Epithelial cell of prostate (primary cell): ENCODE results near the gene CACNA1F.
"Not testable (repeated sequence)": the region's sequence is repeated elsewhere in the genome, so short reads cannot be mapped to it uniquely, and the experiment has no call there.

ENCODE experiments used
- DNase-seq: peaks from one replicate; pipeline ENCODE4 v3.0.0-alpha.2; 2011; ENCODE audit warnings: low read depth, low spot score
- H3K27ac ChIP-seq: fragments of 450-650 bp; 2 replicates; pipeline ENCODE4 v1.5.1; 2017; ENCODE audit warnings: mild to moderate bottlenecking

CACNA1F gene

GRCh38 chrX:49178537-49178936 is 54.6 kb downstream of the CACNA1F start:
- DNase-seq = no peak
- H3K27ac ChIP-seq = no peak overlapping the region

DNA sequence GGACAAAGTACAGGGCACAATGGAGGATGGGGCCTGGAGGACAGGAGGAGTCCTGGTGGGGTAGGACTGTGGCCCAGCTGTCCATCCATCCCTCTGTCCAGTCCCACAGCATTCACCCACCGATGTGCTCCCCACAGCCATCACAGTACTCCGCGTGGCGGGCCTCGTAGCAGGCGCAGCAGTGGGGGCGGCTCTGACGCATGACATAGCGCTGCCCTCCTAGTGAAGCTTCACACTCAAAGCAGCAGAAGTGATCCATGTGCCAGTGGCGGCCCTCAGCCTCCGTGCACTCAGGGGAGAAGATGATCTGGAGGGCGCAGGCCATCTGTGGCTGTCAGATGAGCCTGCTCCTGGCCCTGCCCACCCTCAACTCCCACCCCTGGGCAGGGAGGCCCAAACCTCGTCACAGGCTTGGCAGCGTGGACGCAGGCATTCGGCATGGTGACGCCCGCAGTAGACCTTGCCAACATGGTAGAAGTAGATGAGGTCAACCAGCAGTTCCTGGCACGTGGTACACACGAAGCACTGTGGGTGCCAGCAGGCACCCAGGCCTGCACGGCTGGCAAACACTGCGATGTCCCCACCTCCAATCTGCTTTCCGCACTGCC is 55.2 kb downstream of the CACNA1F start:
- no peak for DNase-seq
- peak overlapping the region; percentile 83 for H3K27ac ChIP-seq

GRCh38 chrX:49177338-49177833 is 55.8 kb downstream of the CACNA1F start:
- peak overlapping the region; percentile 83 for H3K27ac ChIP-seq
- no peak for DNase-seq

- H3K27ac ChIP-seq = peak overlapping the region; percentile 83
- no peak for DNase-seq
Observed at GRCh38 chrX:49176421-49177326, 56.5 kb downstream of the CACNA1F start.

GRCh38 chrX:49175435-49176274 is 57.5 kb downstream of the CACNA1F start:
- peak overlapping the region; percentile 83 for H3K27ac ChIP-seq
- DNase-seq = no peak

- DNase-seq = no peak
- peak overlapping the region; percentile 83 for H3K27ac ChIP-seq
Observed at GRCh38 chrX:49174723-49175122, 58.4 kb downstream of the CACNA1F start.

GRCh38 chrX:49173544-49173943 is 59.6 kb downstream of the CACNA1F start:
- peak overlapping the region; percentile 88 for H3K27ac ChIP-seq
- DNase-seq = not testable (repeated sequence)

GRCh38 chrX:49172280-49172780 is 60.8 kb downstream of the CACNA1F start:
- H3K27ac ChIP-seq = peak overlapping the region; percentile 88
- no peak for DNase-seq

DNA sequence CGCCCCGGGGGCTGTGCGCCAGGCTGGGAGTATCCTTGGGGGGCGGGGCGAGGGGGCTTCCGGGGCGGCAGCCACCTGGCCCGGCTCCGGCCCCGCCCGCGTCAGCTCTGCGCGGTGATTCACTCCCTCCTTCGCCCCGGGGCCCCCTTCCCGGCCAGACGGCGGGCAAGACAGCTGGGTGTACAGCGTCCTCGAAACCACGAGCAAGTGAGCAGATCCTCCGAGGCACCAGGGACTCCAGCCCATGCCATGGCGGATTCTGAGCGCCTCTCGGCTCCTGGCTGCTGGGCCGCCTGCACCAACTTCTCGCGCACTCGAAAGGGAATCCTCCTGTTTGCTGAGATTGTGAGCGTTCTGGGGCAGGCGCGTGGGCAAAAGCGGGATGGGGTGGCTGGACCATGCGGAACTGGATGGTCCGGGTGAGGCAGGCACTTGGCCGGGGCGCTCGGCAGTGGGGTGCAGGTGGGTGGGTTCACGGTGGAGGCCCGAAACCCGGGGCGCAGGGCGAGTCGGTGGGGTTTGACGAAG is 61.3 kb downstream of the CACNA1F start, which contains the start of gene PLP2:
TSS of gene PLP2 (plus strand) at position 147 of the 528 bp plus-strand sequence. CDS start at position 250, 103 bp downstream.
- no peak for DNase-seq
- H3K27ac ChIP-seq = peak within 1 kb of the TSS; percentile 88

DNA sequence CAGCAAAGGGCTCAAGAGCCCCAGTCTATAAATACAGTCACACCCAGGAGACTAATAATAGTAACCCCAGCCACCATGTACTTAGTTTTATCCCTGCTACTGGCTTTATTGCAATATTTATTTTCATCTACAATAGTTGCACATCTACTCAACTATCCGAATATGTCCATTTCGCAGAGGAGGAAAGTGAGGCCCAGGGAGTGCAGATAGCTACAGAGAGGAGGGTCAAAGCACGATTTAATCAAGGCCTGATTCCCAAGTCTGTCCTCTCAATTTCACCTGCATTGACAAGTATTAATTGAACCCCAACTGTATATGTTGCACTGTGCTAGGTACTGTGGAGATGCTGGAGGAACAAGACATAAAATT is 65.4 kb downstream of the CACNA1F start:
- DNase-seq = no peak
- peak overlapping the region; percentile 97 for H3K27ac ChIP-seq

- H3K27ac ChIP-seq = peak overlapping the region; percentile 97
Observed at GRCh38 chrX:49166914-49167739, 66.0 kb downstream of the CACNA1F start.

GRCh38 chrX:49165901-49166881 is 66.9 kb downstream of the CACNA1F start:
- peak; percentile 77 for DNase-seq
- H3K27ac ChIP-seq = peak overlapping the region; percentile 97

More at GRCh38 chrX:49166914-49167739, 66.0 kb downstream of the CACNA1F start:
- no peak for DNase-seq

- no peak for DNase-seq
- peak overlapping the region; percentile 70 for H3K27ac ChIP-seq
Observed at GRCh38 chrX:49164589-49165360, 68.4 kb downstream of the CACNA1F start.

DNA sequence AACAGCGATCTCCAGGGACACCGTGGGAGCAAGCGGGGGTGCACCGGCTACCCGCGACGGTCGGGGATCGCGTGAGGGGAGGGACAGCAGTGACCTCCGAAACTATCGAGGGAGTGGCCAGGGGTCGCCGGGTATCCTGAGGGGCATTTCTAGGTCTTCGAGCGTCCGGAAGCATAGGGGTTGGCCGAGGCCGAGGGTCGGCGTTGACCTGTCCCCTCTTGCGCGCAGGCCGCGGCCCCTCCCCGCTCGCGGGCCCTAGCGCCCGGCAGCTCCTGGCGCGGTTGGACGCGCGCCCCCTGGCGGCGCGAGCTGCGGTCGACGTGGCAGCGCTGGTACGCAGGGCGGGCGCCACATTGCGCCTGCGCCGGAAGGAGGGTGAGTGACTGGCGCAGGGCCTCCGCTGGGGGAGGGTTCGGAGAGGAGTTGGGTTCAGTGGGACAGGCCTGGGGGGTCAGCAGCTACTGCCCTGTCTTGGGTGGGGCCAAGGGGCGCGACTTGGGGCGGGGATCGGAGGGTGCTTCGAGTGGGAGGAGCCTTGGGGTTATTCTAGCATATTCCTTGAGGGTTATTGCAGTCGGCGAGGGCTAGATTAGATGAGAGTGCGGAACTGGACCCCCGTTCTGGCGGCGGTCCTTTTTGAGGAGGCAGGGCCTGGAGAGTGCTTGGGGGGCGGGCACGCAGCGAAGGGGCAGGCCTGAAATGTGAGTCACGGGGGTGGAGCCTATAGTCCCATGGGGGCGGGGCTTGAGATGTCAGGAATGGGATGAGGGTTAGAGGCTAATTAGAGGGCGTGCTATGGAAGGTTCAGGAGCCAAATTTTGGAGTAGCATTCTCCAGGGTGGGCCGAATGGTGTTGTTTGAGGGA is 69.4 kb downstream of the CACNA1F start:
- peak overlapping the region; percentile 70 for H3K27ac ChIP-seq
- DNase-seq = no peak

- H3K27ac ChIP-seq = peak within 1 kb of the TSS; percentile 70
Observed at GRCh38 chrX:49162620-49163019, 70.5 kb downstream of the CACNA1F start, which contains the start of gene MAGIX. Gene MAGIX (plus strand): TSS chrX:49162758. CDS start chrX:49162890, 132 bp downstream.

DNA sequence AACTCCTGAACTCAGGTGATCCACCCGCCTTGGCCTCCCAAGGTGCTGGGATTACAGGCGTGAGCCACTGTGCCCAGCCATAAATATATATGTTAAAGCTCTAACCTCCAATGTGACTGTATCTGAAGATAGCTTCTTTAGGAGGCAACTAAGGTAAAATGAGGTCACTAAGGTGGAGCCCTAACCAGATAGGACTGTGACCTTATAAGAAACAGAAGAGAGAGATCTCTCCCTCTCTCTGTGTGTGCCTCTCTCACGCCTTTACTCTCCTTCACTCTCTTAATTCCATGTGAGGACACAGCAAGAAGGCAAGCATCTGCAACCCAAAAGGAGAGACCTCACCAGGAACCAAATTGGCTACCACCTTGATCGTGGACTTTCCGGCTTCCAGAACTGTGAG is 71.5 kb downstream of the CACNA1F start:
- DNase-seq = no peak
- H3K27ac ChIP-seq = no peak overlapping the region

More at GRCh38 chrX:49162620-49163019, 70.5 kb downstream of the CACNA1F start, which contains the start of gene MAGIX:
- DNase-seq = no peak
